Activated gamma-delta T cell treated with anti-CD3 and anti-CD28 coated beads, Interleukin-2, amount 50 U/mL, for 16 hours (primary cell): ENCODE results near the gene RBPJ.

Source experiments
- DNase-seq: peaks from one replicate; pipeline ENCODE4 v3.0.0-alpha.2; 2020; ENCODE audit warnings: low read depth

Gene RBPJ

GRCh38 chr4:26320538-26321372 lies at the start of gene RBPJ:
TSS of gene RBPJ (plus strand) at chr4:26321014. CDS start at chr4:26321029, 15 bp downstream.
- DNase-seq = peak; percentile 71

GRCh38 chr4:26271703-26272102 lies 49.1 kb upstream of the RBPJ start:
- no peak for DNase-seq

GRCh38 chr4:26272654-26273615 lies 47.9 kb upstream of the RBPJ start:
- no peak for DNase-seq

- no peak for DNase-seq
These were observed 47.2 kb upstream of the RBPJ start for GRCh38 chr4:26273616-26273980.

- no peak for DNase-seq
These were observed 45.5 kb upstream of the RBPJ start for GRCh38 chr4:26275281-26275680.

- DNase-seq = no peak
These were observed 41.4 kb upstream of the RBPJ start for GRCh38 chr4:26279446-26279845.

- DNase-seq = no peak
These were observed 38.9 kb upstream of the RBPJ start for GRCh38 chr4:26281881-26282280.

- no peak for DNase-seq
These were observed 36.3 kb upstream of the RBPJ start for GRCh38 chr4:26284536-26284935.

DNA sequence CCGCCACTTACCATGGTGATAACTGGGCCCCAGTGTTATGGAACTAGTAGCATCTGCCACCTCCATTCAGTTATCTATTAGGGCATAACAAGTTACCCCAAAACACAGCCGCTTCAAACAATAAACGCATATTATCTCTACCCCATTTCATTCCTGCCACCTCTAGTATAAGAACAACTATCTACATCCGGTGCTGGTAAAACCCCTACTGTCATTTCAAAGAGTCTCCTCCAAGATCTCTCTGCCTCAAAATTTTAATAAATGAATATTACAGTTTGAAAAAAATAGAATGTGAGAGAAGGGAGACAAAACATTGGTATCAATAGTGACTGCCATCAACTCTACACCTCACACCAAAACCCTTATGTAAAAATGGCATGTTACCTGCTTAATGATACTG lies 35.5 kb upstream of the RBPJ start:
- DNase-seq = no peak

GRCh38 chr4:26287756-26288155 lies 33.1 kb upstream of the RBPJ start:
- DNase-seq = no peak

GRCh38 chr4:26288355-26288909 lies 32.4 kb upstream of the RBPJ start:
- DNase-seq = no peak

DNA sequence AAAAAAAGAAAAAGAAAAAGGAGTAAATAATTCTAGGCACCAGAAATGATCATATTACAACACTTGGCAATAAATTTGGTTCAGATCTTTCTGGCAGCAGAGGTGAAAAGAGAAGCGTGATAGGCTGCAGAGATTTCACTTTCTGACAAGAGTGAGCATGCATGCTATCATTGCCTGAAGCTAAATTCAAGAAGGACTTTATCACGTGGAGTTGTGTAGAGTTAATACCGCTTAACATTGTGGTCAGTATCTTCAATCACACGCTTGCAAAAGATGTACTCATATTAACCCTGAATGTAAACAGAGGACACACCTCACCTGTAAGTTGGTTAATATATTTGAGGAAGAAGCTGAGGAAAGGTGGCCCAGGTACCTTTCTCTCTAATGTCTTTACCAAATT lies 31.4 kb upstream of the RBPJ start:
- no peak for DNase-seq

- no peak for DNase-seq
These were observed 30.5 kb upstream of the RBPJ start for GRCh38 chr4:26290321-26290720.

DNA sequence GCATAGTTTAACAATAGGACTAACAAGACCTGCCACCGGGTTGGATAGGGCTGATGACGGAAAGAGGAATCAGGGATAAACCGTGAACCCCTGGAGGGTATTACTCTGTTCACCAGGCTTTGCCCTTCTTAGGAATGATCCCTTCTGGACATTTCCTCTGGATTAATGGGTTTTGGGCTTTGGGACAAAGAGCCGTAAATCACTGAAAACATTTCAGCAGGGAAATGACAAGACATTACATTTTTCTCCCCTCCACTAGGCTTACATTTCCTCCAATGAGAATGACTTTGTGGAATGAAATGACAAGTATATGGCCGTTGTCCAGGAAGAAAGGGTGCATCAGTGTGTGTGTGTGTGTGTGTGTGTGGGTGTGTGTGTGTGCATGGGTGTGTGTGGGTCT lies 25.9 kb upstream of the RBPJ start:
- no peak for DNase-seq

DNA sequence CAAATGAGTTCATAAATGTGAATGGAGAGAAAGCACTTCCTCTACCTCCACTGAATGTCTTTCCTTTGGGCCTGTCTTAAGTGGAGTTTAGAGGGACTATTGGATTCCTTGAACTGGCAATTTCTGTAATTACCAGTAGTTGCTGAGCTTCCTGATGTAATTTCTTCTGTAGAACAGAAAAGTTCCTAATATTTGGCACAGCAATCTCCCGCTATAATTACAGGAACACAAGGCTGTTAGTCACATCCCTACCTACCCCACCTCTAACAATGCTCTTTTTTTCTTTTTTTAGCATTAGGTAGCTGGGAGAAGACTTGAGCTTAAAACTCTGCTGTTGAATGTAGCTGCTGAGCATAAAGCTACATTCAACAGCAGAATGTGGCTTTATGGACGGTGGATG lies 24.8 kb upstream of the RBPJ start:
- no peak for DNase-seq

- no peak for DNase-seq
These were observed 24.3 kb upstream of the RBPJ start for GRCh38 chr4:26296514-26296913.

GRCh38 chr4:26297219-26297618 lies 23.6 kb upstream of the RBPJ start:
- no peak for DNase-seq

DNA sequence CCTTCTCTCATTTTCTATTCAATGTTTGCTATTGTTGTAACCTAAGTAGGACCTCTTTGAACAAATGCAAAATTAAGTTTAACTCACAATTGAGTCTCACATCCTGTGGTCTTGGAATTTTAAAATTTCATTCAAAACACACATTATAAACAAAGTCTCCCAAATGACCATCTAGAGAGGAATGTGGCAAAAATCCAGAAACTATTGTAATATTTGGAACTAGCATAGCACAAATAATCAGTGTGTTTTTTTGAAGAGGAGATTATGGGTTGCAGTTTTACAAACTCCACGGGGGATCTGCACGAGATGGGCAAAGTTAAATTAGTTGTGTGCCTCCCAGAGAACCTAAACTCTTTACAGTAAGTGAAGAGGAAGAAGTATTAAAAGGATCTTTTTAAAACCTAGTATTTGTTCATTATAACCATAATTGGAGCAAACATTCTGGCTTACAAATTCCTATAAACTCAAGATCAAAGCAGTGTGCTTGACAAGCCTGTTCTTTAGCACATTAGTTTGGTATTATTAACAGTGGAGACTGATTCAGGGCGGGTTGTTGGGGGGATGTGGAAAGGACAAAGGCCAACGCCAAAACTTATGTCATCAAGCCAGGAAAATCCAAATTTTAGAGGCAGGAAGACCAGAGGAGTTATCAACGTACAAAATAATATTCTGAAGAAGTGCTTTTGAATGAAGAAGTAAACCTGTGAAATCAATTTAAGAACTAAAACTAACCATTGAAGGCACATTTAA lies 22.4 kb upstream of the RBPJ start:
- DNase-seq = no peak

- no peak for DNase-seq
These were observed 21.4 kb upstream of the RBPJ start for GRCh38 chr4:26299254-26299882.

- DNase-seq = no peak
These were observed 20.2 kb upstream of the RBPJ start for GRCh38 chr4:26300314-26301307.
